ENCODE data around the gene FAM78B. TPM values are rescaled to one million over a fixed set of nuclear protein-coding genes. Genes with fewer than 3 reads are reported as not detected.

The FAM78B gene
- total RNA-seq, 1 donor from 2014 or later = 1.0 TPM

GRCh38 chr1:166129006-166129405 is 37.8 kb downstream of the FAM78B start:
- intact Hi-C loops (cut with micrococcal nuclease) = no loop called here
- Mint-ChIP-seq H3K27me3 (ENCODE audit: insufficient read depth) (no peaks in the 10 kb centered on the region), H3K27ac (no peak overlapping the region), H3K4me3 (no peak overlapping the region), H3K36me3 (ENCODE audit: low read depth) (no peaks in the 10 kb centered on the region), H3K4me1 (ENCODE audit: low read depth) (no peaks in the 10 kb centered on the region), H3K9me3 (no peaks in the 10 kb centered on the region)
- no peak for DNase-seq (ENCODE audit: low spot score)

DNA sequence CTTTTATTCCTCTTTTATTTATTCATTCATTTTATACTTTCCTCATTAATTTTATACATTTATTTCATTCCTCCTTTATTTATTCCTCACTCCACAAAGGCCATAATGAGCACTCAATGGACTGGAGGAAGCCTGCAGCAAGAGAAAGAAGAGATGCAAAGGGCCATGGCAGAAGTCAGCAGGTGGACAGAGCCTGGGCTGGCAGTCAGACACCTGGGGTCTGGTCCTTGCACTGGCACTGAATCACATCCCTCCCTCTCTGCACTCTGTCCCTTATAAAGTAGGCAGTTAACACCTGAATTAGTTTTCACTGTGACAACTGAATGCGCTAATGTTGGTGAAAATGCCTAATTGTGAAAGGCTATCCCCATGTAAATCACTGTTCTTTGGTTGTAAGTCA is 38.6 kb downstream of the FAM78B start:
- no peaks in the 10 kb centered on the region for H3K4me1 Mint-ChIP-seq (ENCODE audit: low read depth)
- H3K4me3 Mint-ChIP-seq = no peak overlapping the region
- intact Hi-C loops (cut with micrococcal nuclease) = no loop called here
- no peak for DNase-seq (ENCODE audit: low spot score)
- no peaks in the 10 kb centered on the region for H3K36me3 Mint-ChIP-seq (ENCODE audit: low read depth)
- no peak overlapping the region for H3K27ac Mint-ChIP-seq
- no peaks in the 10 kb centered on the region for H3K9me3 Mint-ChIP-seq
- H3K27me3 Mint-ChIP-seq (ENCODE audit: insufficient read depth) = no peaks in the 10 kb centered on the region

- DNase-seq (ENCODE audit: low spot score) = no peak
- Mint-ChIP-seq H3K27me3 (ENCODE audit: insufficient read depth) (peaks cover 2% of the 10 kb centered on the region), H3K4me1 (ENCODE audit: low read depth) (no peaks in the 10 kb centered on the region), H3K9me3 (no peaks in the 10 kb centered on the region), H3K27ac (no peak overlapping the region), H3K36me3 (ENCODE audit: low read depth) (no peaks in the 10 kb centered on the region), H3K4me3 (no peak overlapping the region)
- intact Hi-C loops (cut with micrococcal nuclease) = no loop called here
Observed at GRCh38 chr1:166127003-166127402, 39.8 kb downstream of the FAM78B start.

GRCh38 chr1:166122873-166123466 is 43.8 kb downstream of the FAM78B start:
- Mint-ChIP-seq H3K9me3 (no peaks in the 10 kb centered on the region), H3K27me3 (ENCODE audit: insufficient read depth) (peaks cover 2% of the 10 kb centered on the region), H3K36me3 (ENCODE audit: low read depth) (no peaks in the 10 kb centered on the region), H3K4me1 (ENCODE audit: low read depth) (no peaks in the 10 kb centered on the region), H3K27ac (no peak overlapping the region), H3K4me3 (no peak overlapping the region)
- intact Hi-C loops (cut with micrococcal nuclease) = no loop called here
- DNase-seq (ENCODE audit: low spot score) = no peak

GRCh38 chr1:166121010-166121409 is 45.8 kb downstream of the FAM78B start:
- Mint-ChIP-seq H3K27me3 (ENCODE audit: insufficient read depth) (peaks cover 4% of the 10 kb centered on the region), H3K4me3 (no peak overlapping the region), H3K9me3 (no peaks in the 10 kb centered on the region), H3K27ac (no peak overlapping the region), H3K4me1 (ENCODE audit: low read depth) (no peaks in the 10 kb centered on the region), H3K36me3 (ENCODE audit: low read depth) (no peaks in the 10 kb centered on the region)
- intact Hi-C loops (cut with micrococcal nuclease) = no loop called here
- DNase-seq (ENCODE audit: low spot score) = no peak

GRCh38 chr1:166120281-166120680 is 46.5 kb downstream of the FAM78B start:
- no peak for DNase-seq (ENCODE audit: low spot score)
- no peaks in the 10 kb centered on the region for H3K4me1 Mint-ChIP-seq (ENCODE audit: low read depth)
- intact Hi-C loops (cut with micrococcal nuclease) = no loop called here
- no peak overlapping the region for H3K4me3 Mint-ChIP-seq
- no peaks in the 10 kb centered on the region for H3K9me3 Mint-ChIP-seq
- no peak overlapping the region for H3K27ac Mint-ChIP-seq
- H3K27me3 Mint-ChIP-seq (ENCODE audit: insufficient read depth) = peaks cover 4% of the 10 kb centered on the region
- no peaks in the 10 kb centered on the region for H3K36me3 Mint-ChIP-seq (ENCODE audit: low read depth)

GRCh38 chr1:166119471-166119965 is 47.3 kb downstream of the FAM78B start:
- no peaks in the 10 kb centered on the region for H3K4me1 Mint-ChIP-seq (ENCODE audit: low read depth)
- H3K27ac Mint-ChIP-seq = no peak overlapping the region
- H3K9me3 Mint-ChIP-seq = no peaks in the 10 kb centered on the region
- H3K27me3 Mint-ChIP-seq (ENCODE audit: insufficient read depth) = peaks cover 4% of the 10 kb centered on the region
- H3K4me3 Mint-ChIP-seq = no peak overlapping the region
- no peak for DNase-seq (ENCODE audit: low spot score)
- intact Hi-C loops (cut with micrococcal nuclease) = no loop called here
- no peaks in the 10 kb centered on the region for H3K36me3 Mint-ChIP-seq (ENCODE audit: low read depth)

- Mint-ChIP-seq H3K36me3 (ENCODE audit: low read depth) (no peaks in the 10 kb centered on the region), H3K27me3 (ENCODE audit: insufficient read depth) (peaks cover 3% of the 10 kb centered on the region), H3K27ac (no peak overlapping the region), H3K4me1 (ENCODE audit: low read depth) (no peaks in the 10 kb centered on the region), H3K4me3 (no peak overlapping the region), H3K9me3 (no peaks in the 10 kb centered on the region)
- intact Hi-C loops (cut with micrococcal nuclease) = no loop called here
- DNase-seq (ENCODE audit: low spot score) = no peak
Observed at GRCh38 chr1:166117776-166118175, 49.0 kb downstream of the FAM78B start.

DNA sequence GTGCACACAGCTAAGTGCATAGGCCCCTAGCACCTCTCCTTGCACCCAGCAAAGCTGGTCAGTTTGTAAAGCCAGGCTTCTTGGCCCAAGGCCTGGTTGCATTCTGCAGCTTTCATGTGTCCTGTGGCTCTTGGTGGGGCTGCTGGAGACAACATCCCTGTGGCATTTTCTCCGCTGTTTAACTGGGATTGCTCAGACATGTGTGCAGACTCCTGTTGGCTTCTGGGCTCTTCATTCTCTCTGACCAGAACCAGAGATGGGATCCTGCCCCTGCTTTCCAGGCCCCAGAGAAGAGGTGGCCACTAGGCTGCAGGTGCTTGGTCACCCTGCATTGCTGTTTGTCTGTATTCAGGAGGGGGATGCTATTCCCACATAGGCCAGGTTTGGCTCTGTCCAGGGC is 50.8 kb downstream of the FAM78B start:
- Mint-ChIP-seq H3K9me3 (no peaks in the 10 kb centered on the region), H3K4me3 (no peak overlapping the region), H3K27ac (no peak overlapping the region), H3K36me3 (ENCODE audit: low read depth) (no peaks in the 10 kb centered on the region), H3K4me1 (ENCODE audit: low read depth) (no peaks in the 10 kb centered on the region), H3K27me3 (ENCODE audit: insufficient read depth) (peaks cover 2% of the 10 kb centered on the region)
- intact Hi-C loops (cut with micrococcal nuclease) = no loop called here
- no peak for DNase-seq (ENCODE audit: low spot score)

DNA sequence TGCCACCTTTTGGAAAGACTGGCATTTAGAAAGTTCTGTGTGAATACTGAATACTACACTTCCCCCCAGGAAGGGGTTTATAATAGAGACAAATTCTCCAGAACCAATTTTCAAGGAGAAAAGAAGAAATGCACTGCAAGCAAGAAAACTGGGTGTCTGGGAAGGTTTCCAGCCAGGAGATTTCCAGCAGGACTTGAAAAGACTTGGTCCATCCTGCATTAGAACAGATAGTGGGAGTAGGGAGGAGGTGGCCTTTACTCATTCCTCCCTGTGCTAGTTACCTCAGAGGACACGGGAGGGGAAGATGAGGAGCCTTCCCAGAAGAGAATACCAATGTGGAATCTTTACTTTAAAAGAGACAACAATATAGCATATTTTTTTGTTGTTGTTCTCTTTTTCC is 52.4 kb downstream of the FAM78B start:
- Mint-ChIP-seq H3K4me1 (ENCODE audit: low read depth) (no peaks in the 10 kb centered on the region), H3K27ac (no peak overlapping the region), H3K9me3 (no peaks in the 10 kb centered on the region), H3K27me3 (ENCODE audit: insufficient read depth) (peaks cover 2% of the 10 kb centered on the region), H3K36me3 (ENCODE audit: low read depth) (no peaks in the 10 kb centered on the region), H3K4me3 (no peak overlapping the region)
- DNase-seq (ENCODE audit: low spot score) = no peak
- intact Hi-C loops (cut with micrococcal nuclease) = no loop called here

- H3K4me3 Mint-ChIP-seq = no peak overlapping the region
- no peaks in the 10 kb centered on the region for H3K9me3 Mint-ChIP-seq
- H3K27ac Mint-ChIP-seq = no peak overlapping the region
- no peaks in the 10 kb centered on the region for H3K4me1 Mint-ChIP-seq (ENCODE audit: low read depth)
- intact Hi-C loops (cut with micrococcal nuclease) = no loop called here
- peaks cover 2% of the 10 kb centered on the region for H3K27me3 Mint-ChIP-seq (ENCODE audit: insufficient read depth)
- DNase-seq (ENCODE audit: low spot score) = no peak
- no peaks in the 10 kb centered on the region for H3K36me3 Mint-ChIP-seq (ENCODE audit: low read depth)
Observed at GRCh38 chr1:166113630-166114029, 53.2 kb downstream of the FAM78B start.

DNA sequence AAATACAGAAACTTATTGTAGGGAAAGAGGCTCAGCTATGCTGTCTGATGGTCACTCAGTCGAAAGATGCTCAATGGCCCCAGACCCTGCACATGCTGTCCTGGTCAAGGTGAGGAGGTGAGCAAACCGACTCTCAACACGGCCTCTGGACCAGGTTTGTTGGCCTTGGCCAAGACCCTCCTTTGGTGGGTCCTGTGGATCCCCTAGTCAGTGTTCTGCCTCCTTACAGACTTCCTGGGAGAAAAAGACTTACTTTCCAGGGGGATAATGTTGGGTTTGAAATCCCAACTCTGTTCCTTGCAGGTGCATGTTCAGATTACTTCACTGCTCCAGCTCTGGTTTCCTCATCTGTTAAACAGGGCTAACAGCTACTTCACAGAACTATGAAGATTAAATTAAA is 53.8 kb downstream of the FAM78B start:
- DNase-seq (ENCODE audit: low spot score) = no peak
- Mint-ChIP-seq H3K4me1 (ENCODE audit: low read depth) (no peaks in the 10 kb centered on the region), H3K9me3 (no peaks in the 10 kb centered on the region), H3K36me3 (ENCODE audit: low read depth) (no peaks in the 10 kb centered on the region), H3K27me3 (ENCODE audit: insufficient read depth) (peaks cover 2% of the 10 kb centered on the region), H3K27ac (no peak overlapping the region), H3K4me3 (no peak overlapping the region)
- intact Hi-C loops (cut with micrococcal nuclease) = no loop called here

DNA sequence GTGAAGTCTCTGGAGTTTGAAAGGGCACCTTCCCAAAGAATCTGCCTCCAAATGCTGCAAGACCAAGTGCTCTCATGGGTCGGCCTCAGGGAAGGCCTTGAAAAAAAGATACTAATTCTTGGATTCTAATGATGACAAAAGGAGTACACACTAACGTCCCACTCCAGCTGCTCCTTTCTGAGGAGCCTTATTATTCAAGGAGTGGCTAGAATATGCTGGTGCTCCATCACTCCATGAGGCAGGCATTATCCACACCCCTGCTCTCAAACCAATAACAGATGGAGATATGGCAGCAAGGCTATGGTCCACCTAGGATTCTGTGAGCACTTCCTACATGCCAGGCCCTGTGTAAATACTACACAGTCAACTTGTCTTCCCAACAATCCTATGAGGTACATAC is 54.4 kb downstream of the FAM78B start:
- intact Hi-C loops (cut with micrococcal nuclease) = no loop called here
- peaks cover 2% of the 10 kb centered on the region for H3K27me3 Mint-ChIP-seq (ENCODE audit: insufficient read depth)
- H3K4me1 Mint-ChIP-seq (ENCODE audit: low read depth) = no peaks in the 10 kb centered on the region
- no peaks in the 10 kb centered on the region for H3K9me3 Mint-ChIP-seq
- DNase-seq (ENCODE audit: low spot score) = no peak
- H3K27ac Mint-ChIP-seq = no peak overlapping the region
- no peak overlapping the region for H3K4me3 Mint-ChIP-seq
- no peaks in the 10 kb centered on the region for H3K36me3 Mint-ChIP-seq (ENCODE audit: low read depth)

DNA sequence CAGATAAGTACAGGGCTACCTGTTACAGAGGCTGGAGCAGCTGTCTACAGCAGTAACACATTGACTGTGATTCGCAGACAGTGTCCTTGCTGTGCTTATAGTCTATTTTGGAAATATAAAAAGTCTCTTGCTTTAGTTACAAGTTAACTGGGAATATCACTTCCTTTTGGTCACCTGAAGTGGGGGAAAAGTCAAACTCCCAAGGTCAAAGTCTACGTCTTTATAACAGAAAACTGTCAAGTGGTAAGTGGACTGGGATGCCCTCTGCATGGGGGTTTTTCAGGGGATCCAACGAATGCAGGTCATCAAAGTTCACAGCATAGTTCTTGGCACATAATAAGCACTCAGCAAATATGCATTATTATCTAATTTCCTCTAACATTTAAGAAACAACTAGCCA is 55.4 kb downstream of the FAM78B start:
- H3K27me3 Mint-ChIP-seq (ENCODE audit: insufficient read depth) = no peaks in the 10 kb centered on the region
- no peak overlapping the region for H3K4me3 Mint-ChIP-seq
- intact Hi-C loops (cut with micrococcal nuclease) = no loop called here
- no peak overlapping the region for H3K27ac Mint-ChIP-seq
- no peaks in the 10 kb centered on the region for H3K36me3 Mint-ChIP-seq (ENCODE audit: low read depth)
- no peaks in the 10 kb centered on the region for H3K9me3 Mint-ChIP-seq
- DNase-seq (ENCODE audit: low spot score) = no peak
- H3K4me1 Mint-ChIP-seq (ENCODE audit: low read depth) = no peaks in the 10 kb centered on the region
